Measurements from ENCODE around the gene CFAP206.

The CFAP206 gene, protein sequence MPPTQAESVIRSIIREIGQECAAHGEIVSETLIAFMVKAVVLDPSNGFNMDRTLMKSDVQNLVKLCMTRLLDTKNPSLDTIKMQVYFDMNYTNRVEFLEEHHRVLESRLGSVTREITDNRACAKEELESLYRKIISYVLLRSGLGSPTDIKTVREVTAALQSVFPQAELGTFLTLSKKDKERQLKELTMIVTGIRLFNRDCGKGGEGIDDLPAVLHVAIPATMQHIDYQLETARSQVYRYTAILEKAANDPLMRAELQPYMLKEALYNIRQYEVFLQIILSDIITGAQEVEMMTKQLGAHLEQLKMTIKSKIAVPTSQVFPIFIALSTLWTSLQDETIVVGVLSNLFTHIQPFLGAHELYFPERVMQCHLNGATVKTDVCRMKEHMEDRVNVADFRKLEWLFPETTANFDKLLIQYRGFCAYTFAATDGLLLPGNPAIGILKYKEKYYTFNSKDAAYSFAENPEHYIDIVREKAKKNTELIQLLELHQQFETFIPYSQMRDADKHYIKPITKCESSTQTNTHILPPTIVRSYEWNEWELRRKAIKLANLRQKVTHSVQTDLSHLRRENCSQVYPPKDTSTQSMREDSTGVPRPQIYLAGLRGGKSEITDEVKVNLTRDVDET

DNA sequence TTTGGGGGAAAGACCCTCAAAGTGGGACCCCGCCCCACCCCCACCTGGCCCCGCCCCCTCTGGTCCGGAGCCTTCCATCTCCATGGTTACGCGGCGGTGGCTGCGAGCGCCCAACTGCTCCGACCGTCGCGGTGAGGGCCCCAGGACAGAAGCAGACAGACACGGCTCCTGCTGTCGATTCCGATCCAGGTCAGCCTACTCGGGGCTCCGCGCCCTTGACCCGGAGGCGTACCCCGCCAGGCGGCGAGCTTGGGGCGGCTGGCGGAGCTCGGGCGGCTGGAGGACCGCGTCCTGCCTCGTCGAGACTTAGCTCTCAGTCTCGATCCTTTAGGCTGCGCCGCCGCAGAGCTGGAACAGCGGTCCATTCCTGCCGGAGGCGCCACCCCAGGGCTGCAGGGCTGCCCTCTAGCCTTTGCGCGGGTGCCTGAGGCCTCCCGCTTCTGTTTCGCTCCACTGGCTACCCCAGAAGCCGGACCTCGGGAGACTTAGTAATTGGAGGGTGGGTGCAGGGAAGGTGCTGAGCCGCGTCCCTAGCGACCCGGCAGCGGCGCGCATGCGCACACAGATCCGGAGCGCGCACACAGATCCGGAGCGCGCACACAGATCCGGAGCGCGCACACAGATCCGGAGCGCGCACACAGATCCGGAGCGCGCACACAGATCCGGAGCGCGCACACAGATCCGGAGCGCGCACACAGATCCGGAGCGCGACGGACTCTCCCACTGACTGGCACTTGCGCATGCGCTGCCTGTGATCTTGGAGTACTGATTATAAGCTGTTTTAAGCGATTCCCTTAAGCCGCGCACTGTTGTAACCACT, at the start of gene CFAP206:
TSS of gene CFAP206 (plus strand) at position 72 of the 820 bp plus-strand sequence. CDS start 1,868 bp downstream, outside the sequence.
- peak; percentile 86 for DNase-seq

DNA sequence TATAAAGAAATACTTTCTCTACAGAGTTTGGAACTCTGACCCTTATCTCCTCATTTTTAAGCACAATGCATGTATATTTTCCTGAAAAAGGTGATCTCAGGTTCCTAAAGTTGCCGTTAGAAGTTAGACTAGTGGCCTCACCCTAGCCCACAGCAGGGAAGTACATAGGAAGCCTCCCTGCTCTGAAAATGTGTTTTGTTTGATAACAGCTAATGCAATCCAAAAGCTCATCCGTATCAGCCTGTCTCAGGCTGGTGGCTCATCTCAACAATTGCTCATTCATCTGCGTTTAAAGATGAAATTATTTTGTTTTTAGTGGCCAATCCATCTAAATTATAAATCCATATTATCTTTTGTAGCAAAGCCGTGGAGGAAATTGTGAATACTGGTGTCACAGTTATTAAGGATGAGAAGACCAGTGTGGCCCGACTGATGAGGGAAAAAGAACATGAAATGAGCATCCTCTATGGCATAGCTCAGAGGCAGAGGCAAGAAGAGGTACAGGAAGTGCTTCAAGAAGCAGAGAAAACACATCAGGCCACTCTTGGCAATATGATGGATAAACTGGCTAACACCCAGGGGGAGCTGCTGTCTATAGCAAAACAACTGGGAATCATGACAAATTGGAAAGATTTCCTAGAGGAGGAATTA, 43.0 kb upstream of the CFAP206 start:
- no peak for DNase-seq

DNA sequence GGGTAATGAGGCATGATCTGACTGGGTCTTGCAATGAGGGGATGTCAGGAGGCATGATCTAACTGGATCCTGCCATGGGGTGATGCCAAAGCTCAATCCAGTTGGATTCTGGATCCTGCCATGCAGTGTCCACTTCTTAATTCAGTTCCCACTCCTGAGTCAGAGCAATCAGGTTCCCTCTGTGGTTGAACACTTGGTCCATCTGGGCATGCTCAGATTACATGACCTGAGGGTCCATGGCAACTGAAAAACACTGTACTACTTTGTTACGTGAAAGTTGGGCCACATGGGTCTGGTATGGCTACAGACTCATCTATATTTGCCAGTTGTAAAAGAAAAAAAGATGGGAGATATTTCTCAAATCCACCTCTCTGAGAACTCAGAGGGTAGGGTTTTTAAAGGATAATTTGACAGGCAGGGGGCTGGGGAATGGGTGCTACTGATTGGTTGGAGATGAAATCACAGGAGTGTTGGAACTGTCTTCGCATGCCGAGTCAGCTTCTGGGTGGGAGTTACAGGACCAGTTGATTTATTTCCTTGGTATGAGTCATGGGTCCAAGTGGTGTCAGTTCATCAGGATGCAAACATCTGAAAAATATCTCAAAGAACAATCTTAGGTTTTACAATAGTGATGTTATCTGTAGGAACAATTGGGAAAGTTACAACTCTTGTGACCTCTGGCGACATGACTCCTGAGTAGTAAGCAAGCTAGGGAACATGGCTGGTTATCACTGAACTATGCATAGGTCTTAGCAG, 41.5 kb upstream of the CFAP206 start:
- DNase-seq = no peak

DNA sequence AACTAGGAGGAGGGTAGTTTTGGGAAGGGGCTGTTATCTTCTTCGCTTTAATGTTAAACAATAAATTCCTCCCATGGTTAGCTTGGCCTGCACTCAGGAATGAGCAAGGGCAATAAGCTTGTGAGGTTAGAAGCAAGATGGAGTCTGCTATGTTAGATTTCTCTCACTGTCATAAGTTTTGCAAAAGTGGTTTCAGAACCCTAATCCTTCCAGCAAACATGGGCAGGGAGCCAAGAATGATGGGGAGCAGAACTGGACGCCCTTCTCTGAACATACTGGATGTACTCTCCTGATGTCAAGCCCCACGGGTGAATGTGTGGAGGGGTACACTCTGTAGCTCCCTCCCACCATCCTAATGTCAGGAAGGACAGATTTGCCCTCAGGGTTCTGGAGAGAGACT, 40.9 kb upstream of the CFAP206 start:
- DNase-seq = no peak

DNA sequence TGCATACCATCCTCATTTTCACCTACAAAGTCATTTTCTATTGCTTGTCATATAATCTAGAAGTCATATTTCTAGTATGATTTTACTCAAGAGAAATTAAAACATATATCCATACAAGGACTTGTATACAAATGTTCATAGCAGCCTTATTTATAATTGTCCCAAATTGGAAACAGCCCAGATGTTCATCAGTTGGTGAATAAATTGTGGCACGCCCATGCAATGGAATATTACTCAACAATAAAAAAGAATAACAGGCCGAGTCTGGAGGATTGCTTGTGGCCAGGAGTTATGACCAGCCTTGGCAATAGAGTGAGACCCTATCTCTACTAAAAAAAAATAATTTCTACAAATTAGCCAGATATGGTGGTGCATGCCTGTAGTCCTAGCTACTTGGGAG, 34.4 kb upstream of the CFAP206 start:
- no peak for DNase-seq

DNA sequence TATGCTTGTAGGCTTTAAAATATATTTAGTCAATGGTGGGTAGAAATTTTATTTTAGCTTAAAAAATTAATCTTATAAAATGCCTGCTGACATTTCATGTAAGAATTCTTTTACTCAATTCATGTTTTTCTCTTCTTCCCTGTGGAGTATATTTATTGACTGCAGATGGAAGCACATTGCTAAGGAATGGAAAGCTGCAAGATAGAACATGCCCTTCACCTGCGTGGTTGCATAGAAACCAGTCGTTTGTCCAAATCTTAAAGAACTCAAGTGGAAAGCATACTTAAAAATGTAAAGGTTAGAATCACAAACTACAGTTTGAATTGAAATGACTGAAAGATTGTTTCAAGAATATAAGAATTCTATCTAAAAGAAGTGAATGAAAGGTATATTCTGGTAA, 32.5 kb upstream of the CFAP206 start:
- DNase-seq = no peak

DNA sequence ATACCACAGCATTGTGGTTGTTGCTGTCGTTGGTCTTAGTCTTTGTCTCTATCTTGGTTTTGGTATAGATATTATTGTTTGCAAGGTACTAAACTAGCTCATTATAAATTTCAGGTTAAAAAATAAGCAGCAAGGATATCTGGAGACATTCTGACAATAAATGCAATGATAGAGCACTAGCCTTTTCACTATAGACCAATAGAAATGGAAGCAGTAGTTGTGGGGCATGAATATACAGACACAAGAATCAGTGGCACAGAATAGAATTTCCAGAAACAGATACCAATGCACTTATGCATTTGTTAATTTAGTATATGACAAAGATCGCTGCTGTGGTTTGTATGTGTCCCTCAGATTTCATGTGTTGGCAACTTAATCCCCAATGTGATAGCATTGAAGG, 31.1 kb upstream of the CFAP206 start:
- DNase-seq = no peak

DNA sequence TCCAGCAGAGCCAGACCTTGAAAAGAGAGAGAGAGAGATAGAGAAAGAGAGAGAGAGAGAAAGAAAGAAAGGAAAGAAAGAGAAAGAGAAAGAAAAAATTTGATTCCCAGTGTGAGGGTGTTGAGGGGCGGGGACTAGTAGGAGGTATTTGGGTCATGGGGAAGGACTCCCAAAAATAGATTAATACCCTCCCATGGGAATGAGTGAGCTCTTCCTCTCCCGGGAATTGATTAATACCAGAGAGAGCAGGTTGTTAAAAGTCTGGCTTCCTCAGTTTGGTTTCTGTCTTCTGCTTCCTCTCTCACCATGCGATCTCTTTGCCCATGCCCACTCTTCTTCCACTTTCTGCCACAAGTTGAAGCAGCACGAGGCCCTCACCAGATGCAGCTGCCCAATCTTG, 28.8 kb upstream of the CFAP206 start:
- no peak for DNase-seq

DNA sequence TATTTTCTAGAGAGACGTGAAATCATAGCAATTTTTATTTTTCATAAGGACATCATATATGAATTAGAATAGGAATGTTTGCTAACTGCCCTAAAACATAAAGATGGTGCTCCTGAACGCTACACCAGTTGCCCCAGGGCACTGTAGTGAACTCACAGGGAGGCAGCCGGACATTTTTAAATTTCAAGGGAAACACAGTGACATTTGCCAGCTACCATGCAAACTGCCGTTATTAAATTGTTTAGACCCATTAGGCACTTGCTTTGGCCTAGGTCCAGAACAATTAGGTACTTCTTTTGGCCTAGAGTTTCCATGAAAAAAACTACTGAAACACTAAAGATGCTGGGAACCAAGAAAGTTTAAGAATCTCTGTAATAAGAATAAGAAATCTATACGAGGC, 24.9 kb upstream of the CFAP206 start:
- DNase-seq = no peak

DNA sequence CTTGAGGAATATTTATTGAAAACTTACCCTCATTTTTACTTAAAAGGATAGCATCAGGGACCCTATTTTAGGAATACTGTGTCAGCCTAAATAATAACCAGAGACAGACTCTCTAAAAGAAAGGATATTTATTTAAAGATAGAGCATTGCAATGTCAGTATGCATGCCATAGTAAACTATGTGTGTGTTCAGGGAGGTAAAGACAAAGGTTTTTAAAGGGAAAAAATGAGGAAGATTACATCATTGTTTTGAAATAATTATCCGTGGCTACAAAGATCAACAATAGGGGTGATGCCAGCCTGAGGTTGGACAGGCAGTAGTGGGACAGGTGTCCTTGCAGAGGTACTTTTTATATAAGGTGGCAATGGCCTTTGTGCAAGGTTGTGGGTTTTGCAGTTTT, 23.7 kb upstream of the CFAP206 start:
- DNase-seq = no peak

DNA sequence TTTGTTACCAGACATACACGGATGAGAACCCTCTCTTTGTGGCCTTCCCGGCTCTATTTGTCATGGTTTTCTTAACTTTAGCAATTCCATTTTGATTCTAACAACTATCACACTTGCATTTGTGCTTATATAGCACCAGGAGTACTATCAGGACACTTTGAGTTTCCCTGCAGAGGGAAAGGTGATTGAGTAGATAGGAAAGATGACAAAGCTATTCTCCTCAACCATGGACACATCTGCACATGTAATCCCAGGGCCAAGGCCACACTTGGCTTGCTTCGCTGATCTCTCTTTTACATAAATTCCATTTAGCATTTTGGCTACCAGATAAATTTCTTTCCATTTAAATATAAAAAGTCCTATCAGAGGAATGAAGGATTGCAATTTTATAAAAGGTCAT, 23.3 kb upstream of the CFAP206 start:
- no peak for DNase-seq

DNA sequence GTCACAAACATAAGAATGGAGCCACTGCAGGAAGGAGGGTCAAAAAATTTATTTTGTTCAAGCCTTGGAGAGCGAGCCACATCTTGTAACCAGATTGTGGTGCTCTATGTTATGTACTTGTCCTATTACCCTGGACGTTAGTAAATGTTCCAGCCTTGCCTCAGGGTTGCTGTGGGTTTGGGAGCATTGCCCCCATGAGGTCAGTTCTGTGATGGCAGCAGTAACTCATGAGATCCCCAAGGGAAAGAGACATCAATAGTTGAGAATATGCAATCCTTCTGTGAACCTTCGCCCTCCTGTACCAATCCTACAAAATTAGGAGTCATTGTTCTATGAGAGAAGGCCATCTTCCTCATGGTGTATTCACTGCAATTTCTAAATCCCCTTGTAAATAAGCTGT, 16.4 kb upstream of the CFAP206 start:
- no peak for DNase-seq

DNA sequence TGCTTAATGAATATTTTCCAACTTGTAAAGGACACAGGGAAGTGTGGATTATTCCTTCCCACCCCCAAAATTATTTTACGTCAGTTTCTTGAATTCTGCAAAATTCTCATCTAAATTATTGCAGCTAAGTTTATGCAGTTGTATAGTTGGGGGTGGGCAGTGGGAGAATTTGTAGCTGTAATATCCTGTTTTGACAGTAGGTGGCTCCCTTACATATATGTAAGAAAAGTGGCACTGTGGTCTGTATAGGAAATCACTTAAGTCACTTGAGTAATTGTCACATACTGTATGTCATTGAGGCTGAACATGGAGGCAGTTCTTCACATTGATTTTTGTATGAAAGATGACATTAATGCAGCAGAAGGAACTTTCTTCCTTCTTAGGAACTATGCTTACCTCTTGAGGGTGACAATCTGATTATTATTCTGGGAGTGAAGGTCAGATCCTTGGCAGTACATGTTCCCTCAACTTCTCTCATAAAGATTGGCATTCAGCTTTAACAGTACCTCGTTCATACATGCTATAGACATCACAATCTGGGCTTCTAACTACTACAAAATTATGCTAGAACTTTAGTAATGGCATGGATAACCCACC, 14.6 kb upstream of the CFAP206 start:
- DNase-seq = no peak

DNA sequence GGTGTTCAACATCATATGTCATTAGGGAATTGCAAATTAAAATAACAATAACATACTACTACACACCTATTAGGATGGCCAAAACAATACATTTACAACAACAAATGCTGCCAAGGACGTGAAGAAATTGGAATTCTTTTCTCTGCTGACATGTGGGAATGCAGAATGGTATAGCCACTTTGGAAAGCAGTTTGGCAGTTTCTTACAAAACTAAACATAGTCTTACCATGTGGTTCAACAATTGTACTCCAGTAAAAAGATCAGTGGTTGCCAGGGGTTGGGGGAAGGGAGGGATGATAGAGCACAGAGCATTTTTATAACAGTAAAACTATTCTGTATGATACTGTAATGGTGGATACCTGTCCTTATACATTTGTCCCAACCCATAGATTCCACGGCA, 12.3 kb upstream of the CFAP206 start:
- DNase-seq = no peak

DNA sequence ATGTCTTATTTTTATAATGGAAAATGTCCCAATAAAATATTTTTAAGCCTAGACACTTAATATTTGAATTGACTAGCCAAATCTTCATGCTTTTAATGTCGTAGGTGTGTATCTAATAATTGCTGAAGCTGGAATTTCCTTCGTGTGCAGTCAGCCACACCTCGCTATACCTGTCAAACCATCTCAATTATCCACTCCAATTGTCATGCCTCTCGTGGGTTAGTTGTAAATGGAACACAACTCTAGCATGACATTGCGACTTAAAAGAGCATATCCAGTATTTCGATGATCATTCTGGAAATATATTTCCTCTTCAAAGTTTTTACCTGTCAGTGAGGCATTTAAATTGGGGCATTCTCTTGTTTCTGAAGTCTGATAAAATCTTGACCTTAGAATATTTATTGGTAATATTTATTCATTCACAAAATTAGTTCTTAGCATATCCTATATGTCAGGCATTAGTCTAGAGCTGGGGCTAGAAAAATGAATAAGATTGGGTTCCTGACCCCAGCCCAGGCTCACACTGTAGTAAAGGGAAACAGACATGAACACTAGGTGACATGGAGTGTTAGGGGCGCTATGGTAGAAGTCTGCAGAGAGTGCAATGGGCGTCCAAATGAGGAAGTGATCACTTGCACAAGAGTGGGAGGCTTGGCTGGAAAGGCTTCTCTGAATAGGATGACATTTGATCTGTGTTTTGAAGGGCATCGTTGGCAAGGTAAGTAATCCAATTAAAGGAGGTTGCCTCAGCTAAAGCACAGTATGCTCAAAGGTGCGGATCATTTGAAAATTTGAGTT, 11.0 kb upstream of the CFAP206 start:
- no peak for DNase-seq

DNA sequence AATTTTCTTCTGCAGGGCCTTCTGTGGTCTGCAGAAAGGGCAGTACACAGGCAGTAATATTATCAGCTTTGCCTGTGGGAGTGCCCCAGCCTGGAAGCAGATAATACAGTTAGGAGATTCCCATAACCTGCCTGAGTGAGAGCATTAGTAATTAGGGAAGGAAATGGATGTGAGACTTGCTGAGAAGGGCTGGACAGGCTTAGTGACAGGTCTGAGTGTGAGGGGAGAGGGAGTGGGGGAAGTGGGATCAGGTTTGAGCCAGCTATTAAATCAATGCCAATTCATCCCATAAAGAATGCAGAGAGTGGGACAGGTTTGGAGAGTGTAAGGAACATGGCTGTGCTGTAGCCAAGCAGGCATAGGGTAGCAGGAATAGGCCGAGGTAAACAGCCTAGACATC, 10.1 kb upstream of the CFAP206 start:
- no peak for DNase-seq

DNA sequence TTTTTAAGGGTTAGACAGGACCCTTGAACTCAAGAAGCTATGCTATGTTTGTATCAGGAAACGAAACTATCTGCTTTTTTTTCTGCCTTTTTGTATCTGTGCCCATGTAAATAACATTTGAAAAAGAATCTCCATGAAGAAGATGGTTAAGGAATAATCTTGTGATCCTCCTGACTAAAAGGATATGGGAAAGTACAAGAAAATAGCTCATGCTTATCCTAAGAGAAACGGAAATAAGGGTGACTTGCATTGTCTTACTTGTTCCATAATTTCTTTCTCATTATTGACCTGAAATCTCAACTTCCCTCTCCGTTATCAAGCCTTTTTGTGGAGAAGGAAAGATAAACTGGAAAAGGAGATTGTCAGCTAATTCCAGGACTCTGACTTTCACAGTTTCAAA, 5.9 kb upstream of the CFAP206 start:
- no peak for DNase-seq

DNA sequence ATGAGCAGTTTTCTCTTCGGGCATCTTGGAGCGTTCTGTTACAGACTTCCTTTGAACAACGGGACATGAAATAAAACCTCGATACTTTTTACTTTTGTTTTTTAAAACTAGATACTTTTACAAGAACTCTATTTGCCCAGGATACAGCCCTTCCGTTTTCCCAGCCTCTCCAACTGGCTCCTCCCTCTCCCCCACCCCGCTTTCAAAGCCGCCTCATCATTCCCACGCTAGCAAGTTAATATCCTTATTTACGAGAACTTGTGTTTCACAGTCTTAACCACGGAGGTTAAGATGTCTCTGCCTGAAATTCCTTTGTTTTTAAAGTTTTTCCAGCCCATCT, 241 bp upstream of the CFAP206 start:
- DNase-seq = no peak

DNA sequence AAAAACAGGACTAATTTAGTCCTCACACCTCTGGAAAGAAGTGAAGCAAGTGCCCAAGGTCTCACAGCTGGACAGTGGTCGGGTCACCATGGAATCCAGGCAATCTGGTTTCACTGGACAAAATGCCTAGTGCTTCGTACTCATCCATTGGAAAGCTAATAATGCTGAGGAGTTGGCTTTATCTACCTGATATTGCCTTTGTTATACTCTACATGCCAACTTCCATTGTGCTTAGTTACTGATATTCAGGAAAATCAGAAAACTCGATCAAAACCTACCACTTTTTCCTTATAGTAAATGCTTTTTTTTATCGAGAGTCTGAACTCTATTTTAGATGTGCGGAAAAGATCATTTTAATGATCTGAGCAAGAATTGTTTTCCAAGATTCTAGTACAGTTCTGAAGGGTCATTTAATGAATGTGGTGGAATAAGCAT, 966 bp downstream of the CFAP206 start:
- no peak for DNase-seq

DNA sequence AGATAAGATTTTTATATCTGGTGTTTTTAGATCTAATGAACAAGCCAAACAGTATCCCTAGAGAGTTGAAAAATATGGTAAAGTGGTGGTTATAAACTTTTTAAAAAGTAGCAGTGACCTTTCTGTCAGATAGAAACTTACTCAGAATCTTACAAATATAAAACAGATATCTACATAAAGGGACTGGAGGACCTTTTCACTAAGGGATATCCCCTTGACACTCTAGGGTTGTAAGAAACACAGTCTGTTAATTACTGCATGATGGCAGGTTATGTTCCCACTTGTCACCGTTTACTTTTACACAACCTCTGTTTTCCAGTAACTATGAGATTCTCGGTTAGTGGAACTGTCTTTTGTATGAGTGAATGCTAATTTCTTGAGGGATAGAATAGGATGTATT, 11.5 kb downstream of the CFAP206 start:
- no peak for DNase-seq

DNA sequence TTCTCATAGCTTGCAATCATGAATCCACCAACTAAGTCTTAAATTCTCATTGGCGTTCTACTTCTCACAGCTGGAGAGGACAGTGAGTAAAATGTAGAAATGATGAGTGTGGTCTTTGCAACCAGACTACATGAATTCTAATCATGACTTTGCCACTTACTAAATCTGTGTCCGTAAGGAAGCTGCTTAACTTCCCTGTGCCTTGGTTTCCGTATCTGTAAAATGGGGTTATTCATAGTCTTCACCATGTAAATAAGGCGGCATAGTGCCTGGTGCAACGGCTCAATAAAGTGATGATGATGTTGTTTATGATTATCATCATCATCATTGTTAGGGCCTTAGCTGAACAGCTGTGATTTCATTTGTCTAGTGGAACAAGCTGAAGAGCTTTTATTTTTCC, 12.6 kb downstream of the CFAP206 start:
- DNase-seq = no peak
